HG02970 (cell line): ENCODE data around the gene TFF3.

Experiments
- ATAC-seq: cut with Tn5 transposase; IDR thresholded peaks from one replicate; pipeline ENCODE4 v1.9.1; 2021; ENCODE audit warnings: mild to moderate bottlenecking, moderate library complexity, moderate number of reproducible peaks; ENCODE audit not compliant: unreplicated experiment, low FRiP score

Gene TFF3

DNA sequence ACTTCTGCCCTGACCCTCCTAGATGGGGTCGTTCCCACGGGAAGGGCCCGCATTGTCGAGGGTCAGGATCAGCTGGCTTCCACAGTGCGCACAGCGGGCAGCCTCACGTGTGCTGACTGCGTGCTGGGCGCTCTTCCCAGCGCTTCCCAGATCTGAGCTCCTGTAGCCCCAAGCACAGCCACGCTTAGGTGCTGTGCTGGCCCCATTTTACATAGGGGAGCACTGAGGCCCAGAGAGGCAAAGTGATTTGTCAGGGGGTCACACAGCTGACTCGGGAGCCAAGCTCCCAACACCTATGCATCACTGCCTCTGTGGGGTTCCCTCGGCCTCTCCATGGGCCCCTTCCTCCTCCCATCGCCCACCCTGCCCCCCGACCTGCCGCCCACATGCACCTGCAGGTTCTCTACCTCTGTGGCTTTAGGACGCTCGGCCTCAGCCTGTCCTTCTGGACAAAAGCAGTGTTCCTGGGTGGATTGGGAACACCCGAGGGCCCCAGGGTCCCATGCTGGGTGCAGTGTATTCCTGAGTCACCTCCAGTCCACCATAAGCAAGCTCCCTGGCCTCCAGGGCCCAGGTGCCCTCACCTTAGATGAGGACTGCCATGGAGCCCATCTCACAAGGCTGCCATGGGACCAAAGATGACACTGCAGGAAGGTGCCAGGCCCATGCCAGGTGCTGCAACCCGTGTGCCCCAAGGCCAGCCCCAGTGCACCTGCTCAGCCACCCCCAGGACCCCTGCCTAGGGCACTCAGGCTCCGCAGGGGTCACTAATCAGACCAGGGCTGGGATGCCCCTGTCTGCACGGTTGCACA lies 23.3 kb downstream of the TFF3 start:
- ATAC-seq: no peak

DNA sequence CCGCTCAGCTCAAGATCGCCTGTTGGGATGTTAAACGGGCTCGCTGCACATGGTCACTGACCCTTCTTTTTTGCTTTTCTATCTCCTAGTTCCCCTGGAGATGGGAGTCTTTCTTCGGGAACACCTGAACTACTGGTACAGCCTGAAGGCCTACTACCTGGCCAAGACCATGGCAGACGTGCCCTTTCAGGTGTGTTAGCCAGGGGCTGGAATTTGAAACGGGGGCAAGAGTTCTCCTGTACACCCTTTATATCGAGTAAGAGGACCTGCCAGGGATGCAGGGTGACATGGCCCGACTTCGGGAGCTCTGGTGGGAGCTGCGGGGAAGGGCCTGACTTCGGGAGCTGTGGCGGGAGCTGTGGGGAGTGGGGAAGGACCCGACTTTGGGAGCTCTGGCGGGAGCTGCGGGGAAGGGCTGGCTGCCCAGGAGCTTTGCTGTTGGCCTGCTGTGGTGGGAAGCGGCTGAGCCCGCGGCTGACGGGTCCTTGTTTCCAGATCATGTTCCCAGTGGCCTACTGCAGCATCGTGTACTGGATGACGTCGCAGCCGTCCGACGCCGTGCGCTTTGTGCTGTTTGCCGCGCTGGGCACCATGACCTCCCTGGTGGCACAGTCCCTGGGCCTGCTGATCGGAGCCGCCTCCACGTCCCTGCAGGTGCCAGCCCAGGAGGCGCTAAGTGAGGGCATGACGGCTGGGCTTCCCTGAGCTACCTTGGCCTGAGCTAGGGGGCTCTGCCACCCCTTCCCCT lies 24.0 kb downstream of the TFF3 start:
- ATAC-seq: no peak

DNA sequence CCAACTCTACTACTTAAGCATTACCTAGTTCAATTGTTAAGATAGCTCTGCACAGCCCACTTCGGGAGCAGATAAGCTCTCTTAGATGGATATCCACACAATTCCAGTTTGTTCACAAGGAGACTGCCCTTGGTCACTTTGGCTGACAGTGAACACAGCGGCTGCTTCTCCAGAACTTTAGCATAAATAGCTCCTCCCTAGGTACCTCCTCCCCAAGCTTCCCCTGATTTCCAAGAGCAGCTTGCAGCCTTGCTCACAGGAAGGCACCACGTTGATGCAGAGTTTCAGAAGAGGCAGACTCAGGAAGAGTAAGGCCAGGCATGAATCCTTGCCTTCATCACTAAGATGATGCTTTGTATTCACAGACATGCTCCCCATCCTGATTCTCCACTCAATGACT lies 24.7 kb downstream of the TFF3 start:
- ATAC-seq: no peak

GRCh38 chr21:42289926-42290325 lies 25.3 kb downstream of the TFF3 start:
- ATAC-seq: no peak

- ATAC-seq: no peak
Observed at GRCh38 chr21:42288962-42289361, 26.2 kb downstream of the TFF3 start.

- no peak for ATAC-seq
Observed at GRCh38 chr21:42287193-42288083, 27.8 kb downstream of the TFF3 start.

- no peak for ATAC-seq
Observed at GRCh38 chr21:42286416-42286815, 28.8 kb downstream of the TFF3 start.

DNA sequence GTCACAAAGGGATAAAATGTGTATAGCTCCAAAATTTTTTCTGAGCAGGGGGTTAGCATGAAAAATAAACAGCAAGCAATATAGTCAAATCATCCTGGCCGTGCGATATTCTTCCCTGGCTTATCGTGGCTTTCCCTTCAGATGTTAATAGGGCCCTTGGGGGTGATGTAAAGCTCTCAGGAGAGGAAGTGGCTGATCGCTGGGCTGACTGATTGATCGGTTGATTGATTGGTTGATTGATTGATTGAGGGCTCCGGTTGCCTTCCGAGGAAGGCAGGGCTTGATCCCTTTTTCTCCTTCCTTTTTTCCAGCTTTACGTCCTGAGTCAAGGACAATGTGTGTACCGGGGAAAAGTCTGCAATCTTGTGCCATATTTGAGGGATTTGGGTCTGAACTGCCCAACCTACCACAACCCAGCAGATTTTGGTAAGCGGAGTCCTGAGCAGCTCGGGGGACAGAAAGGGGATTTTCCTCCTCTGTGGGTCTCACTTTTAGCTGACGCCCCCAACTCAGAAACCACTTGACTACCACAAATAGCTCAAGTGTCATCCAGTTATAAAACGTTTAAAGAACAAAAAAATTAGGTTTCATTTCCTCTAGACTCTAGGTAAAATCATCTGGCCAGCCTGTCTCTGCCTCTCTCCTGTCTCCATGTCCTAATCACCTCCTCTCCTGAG lies 29.5 kb downstream of the TFF3 start:
- ATAC-seq: no peak

DNA sequence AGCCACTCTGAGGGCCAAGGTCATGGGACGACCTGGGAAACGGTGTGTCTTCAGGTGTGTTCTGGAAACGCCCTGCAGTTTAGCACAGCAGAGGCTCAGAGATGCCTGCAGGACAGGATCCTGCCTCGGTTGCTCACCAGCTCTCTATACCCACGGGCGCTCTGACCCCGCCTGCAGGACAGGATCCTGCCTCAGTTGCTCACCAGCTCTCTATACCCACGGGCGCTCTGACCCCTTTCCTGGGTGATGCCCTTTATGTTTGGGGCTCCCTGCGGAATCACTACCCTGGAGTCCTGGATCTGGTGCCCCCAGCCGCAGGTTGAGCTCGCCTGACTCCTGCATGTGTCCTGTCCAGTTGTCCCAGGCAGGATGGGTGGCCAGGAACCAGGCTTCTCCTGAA lies 32.5 kb downstream of the TFF3 start:
- ATAC-seq: no peak

DNA sequence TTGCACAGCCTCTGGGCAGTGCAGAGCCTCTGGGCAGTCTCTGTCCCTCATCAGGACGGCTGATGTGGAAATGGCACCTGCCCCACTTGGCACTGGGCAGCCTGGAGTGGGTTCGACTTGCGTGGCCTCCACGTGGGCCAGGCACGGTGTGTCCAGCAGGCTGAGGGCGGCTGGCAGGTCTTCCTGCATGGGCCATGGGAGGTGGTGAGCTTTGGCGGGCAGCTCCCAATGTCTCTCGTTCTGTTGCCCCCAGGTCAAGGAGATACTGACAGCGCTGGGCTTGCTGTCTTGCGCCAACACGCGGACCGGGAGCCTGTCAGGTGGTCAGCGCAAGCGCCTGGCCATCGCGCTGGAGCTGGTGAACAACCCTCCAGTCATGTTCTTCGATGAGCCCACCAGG lies 33.2 kb downstream of the TFF3 start:
- no peak for ATAC-seq

- no peak for ATAC-seq
Observed at GRCh38 chr21:42281181-42281680, 34.0 kb downstream of the TFF3 start.

DNA sequence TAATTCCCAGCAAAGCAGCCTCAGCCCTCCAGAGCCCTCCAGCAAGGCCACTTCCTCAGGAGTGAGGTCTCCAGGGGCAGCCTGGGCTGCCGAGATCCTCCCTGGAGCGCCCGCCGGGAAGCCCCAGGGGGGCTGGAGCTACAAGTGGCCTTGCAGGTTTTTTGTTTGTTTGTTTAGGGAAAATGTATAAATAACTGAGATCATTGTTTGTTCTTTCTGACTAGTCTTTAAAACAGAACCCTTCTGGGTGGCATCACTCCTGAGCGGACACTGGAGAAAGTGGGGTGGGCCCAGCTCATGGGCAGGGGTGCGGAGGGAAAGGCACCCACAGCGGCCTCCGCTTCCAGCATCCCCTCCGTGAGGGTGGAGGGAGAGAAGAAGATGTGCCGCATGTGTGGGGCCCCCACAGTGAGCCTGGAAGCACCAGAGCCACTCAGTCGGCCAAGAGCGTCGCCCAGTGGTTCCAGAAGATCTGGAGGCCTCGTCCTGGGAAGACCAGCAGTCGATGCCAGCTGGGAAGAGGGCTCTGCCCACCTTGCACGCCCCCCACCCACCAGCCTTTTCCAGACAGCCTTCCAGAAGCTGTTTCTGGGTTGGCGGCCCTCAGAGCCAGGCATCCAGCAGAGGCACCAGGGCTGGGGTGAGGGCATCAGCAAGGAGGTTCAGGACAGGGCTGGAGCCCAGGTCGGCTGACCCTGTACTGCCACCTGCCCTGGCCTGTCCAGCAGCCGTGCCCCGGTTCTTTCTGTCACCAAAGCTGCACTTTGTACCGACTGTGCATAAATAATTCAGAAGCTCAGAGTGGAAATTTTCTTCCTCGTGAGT lies 34.6 kb downstream of the TFF3 start:
- ATAC-seq: no peak

GRCh38 chr21:42279888-42280287 lies 35.3 kb downstream of the TFF3 start:
- ATAC-seq: no peak

GRCh38 chr21:42279341-42279871 lies 35.8 kb downstream of the TFF3 start:
- ATAC-seq: no peak

DNA sequence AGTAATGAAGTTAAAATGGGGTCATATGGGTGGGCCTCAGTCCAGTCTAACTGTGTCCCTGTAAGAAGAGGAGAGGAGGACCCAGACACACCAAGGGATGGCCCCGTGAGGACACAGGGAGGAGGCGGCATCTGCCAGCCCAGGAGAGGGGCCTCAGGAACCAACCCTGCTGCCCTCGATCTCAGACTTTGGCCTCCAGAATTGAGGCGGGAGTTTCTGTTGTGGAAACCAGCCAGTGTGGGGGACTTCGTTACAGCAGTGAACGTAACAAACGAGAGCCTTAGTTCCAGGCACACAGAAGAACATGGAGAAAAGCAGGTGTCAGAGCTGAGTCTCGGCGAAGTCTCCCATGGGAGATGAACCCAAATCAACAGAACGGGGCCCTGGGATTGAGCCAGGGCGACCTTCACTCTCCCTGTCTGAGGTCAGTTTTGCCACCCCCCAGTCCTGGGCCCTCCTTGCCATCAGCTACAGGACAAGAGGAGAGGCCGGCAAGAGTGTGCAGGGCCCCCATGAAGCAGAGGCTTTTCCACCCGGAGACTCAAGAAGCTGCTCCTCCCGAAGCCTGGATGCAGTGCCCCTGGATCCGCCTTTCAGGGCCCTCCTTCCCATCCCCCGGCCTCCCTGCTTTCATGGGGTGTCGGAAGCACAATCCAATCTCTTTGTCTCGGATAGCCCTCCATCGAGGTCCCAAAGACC lies 36.6 kb downstream of the TFF3 start:
- no peak for ATAC-seq

DNA sequence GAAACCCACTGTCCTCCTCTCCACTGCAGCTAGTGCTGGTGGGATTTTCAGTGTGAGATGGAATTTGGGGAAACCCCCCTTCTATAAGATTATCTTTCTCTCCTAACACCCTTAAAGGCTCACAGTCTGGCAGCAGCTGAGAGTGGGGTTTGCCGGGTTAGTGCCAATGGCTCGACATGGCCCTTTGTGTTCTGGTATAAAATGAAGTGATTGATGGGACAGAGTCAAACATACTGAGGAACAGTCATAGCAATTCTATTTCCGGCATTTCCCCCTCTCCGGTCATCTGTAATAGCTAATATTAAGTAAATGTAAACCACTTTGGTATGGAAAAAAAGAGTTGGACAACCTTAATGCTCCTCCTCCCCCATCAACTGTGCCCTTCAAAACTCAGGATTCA lies 37.6 kb downstream of the TFF3 start:
- ATAC-seq: no peak

DNA sequence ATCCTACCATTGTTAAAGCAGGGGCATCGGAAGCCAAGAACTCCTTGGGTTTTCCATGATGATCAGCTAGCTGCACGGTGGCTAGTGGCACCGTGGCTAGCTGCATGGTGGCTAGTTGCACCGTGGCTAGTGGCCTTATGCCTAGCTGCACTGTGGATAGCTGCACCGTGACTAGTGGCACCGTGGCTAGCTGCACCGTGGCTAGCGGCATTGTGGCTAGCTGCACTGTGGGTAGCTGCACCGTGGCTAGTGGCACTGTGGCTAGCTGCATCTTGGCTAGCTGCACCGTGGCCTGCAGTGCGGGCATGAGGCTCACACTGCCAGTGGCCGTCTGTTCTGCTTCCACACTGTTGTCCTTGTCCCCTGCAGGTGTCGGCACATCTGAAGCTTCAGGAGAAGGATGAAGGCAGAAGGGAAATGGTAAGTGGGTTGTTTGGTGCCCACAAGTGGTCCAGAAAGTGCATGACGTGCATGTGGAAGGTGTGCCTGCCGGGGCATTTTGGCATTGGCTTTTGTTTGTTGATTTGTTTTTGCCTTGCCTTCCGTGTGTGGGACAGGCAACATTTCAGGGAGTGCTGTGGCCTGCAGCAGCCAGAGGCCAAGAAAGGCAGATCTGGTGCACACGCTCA lies 38.6 kb downstream of the TFF3 start:
- ATAC-seq: no peak

GRCh38 chr21:42276076-42276475 lies 39.1 kb downstream of the TFF3 start:
- no peak for ATAC-seq
